Stimulated activated naive CD4-positive, alpha-beta T cell treated with Interleukin-2 at 50 U/mL for 16 hours (primary cell): Measurements from ENCODE around the gene SRGAP1.
"Not testable (repeated sequence)": the region's sequence is repeated elsewhere in the genome, so short reads cannot be mapped to it uniquely, and the experiment has no call there.

Experiments
- DNase-seq: peaks from one replicate; lab custom pipeline; 2025; lab: John Stamatoyannopoulos, UW

SRGAP1 gene

DNA sequence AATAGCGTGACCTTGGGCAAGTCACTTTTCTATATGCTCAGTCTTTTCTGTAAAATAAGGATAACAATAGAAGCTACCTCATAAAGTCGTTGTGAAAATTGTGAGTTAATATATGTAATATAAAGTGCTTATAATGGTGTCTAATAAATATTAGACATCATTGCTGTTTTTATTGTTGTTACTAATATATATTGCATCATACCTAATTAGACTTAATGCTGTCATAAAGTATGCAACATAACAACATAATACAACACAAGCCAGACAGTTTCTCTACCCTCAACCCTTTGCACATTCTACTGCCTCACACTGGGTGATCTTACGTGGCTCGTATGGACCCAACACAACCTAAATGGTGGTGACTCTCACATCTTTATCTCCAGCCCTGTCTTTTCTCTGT lies 240.7 kb downstream of the SRGAP1 start:
- DNase-seq = no peak

DNA sequence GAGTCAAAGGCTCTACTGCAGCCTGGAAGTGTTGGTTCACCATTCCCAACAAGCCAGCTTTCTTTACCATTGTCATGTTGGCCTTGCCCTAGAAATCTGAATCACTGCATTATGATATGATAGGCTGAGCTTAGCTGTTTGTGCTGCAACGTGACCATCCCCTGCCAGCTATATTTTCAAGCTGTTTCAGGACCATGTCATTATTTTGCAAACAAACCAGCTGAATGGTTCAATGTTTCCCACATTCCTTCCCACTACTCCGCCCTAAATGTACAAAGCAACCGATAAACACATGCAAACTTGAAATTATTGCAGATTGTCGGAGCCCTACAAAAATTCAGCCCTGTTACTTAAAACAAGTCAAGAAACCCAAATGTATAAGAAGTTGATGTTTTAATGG lies 241.5 kb downstream of the SRGAP1 start:
- DNase-seq = no peak

- DNase-seq = no peak
Measured at GRCh38 chr12:64086946-64087345, 242.4 kb downstream of the SRGAP1 start.

- no peak for DNase-seq
Measured at GRCh38 chr12:64087761-64088160, 243.3 kb downstream of the SRGAP1 start.

DNA sequence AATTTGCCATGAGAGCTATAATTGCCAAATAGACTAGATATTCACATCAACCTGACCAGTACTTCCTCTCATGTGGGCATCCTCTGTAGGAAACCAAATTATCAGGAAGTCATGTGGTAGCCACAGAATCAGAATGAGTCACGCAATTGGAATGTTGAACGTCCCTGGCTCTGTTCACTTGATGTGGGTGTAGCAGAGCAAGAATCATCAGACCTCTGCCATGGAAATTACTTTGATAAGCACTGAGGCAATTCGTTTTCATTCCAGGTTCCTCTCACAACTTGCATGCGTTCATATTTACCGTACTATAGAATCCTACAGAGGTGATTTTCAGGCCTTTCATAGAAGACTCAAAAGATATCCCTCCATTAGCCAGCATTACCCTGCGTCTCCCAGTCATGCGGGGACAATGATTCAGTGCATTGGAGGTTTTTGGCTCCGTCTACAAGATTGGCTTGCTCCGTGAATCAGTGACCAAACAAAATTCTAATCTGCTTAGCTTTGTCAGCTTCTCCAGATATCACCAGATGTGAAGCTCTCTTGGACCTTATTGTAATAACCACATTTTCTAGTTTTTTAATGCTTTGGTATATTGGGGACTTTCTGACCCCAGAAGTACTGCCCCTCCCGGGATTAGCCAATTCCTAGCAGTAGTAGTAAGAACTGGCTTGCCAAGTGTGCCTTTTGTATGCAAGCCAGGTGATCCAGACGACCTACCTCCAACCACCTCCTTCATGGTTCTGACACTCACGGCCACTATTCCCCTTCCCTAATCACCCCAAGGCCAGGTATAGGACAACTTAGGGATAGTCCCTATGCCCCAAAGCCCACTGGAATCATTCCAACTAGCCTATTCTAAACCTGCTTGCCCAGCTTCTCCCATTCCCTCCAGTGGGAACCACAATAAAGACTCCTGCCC lies 244.2 kb downstream of the SRGAP1 start:
- no peak for DNase-seq

DNA sequence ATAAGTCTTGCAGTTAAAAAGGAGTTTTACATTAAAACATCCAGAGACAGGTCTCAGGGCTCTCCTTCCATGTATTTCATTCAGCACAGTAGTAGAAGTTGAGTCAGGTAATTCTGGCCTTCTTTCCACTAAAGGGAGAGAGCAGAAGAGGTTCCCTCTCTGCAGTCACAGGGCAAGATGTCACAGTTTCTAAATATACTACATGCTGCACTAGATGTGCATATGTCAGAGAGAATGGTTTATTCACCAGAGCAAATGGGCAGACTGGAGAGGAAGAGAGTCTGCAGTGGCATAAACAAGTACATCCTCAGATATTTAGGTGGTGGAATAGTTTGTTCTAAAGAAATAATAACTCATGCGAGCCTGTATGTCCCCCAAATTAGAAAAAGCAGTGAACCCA lies 245.5 kb downstream of the SRGAP1 start:
- no peak for DNase-seq

DNA sequence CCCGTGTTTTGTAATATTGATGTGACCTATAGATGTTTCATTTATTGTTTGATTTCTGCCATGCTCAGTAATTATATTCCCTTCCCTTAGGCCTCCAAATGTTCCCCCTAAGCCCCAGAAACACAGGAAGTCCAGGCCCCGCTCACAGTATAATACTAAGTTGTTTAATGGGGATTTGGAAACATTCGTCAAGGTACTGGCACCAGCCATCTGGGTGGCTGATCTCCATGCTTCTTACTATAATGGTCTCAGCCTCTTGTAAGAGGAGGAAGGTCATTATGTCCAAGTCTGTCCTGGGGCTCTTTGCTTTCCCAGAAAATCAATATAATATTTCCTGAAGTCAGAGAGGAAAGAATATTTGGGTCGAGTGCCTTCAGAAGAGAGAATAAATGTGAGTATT lies 246.7 kb downstream of the SRGAP1 start:
- DNase-seq = no peak

- DNase-seq = no peak
Measured at GRCh38 chr12:64092507-64093196, 248.2 kb downstream of the SRGAP1 start.

DNA sequence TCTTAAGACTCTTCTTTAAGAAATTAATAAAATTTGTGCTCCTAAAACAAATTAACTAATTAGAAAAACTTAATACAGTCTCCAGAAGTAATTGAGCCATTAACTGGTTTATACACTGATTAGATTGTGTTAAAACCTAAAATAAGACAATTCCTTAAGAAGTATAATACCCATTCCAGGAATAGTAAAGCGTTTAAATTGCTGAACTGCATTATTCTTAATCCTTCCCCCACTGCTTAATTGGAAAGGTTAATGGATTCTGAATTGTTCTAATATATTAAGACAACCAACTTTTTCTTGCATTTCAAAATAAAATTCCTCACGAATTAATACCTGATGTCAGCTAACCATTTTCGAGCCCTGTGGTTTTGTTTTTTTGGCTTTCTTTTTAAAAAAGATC lies 249.2 kb downstream of the SRGAP1 start:
- DNase-seq = no peak

GRCh38 chr12:64097366-64098105 lies 253.0 kb downstream of the SRGAP1 start:
- no peak for DNase-seq

GRCh38 chr12:64098709-64099354 lies 254.3 kb downstream of the SRGAP1 start:
- DNase-seq = no peak

DNA sequence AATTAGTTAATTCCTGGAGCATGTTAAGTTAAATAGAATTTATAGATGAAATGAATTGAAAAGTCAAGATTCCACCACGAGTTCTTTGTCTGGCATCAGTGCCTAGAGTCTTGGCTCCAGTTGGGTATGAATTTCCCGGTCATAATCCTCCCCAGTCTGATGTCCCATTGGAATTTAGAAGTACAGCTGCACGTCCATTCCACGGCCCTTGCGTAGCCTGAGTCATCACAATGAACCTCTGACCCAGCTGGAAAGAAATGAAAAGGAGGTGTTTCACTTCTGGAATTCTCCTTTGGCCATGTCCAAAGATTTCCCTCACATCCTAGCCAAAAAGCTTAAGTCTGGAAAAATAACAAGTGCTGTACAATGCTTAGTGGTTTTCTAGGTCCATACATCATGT lies 254.9 kb downstream of the SRGAP1 start:
- no peak for DNase-seq

GRCh38 chr12:64102339-64102738 lies 257.8 kb downstream of the SRGAP1 start:
- no peak for DNase-seq

GRCh38 chr12:64103825-64104740 lies 259.6 kb downstream of the SRGAP1 start:
- no peak for DNase-seq

- no peak for DNase-seq
Measured at GRCh38 chr12:64105026-64105425, 260.5 kb downstream of the SRGAP1 start.

DNA sequence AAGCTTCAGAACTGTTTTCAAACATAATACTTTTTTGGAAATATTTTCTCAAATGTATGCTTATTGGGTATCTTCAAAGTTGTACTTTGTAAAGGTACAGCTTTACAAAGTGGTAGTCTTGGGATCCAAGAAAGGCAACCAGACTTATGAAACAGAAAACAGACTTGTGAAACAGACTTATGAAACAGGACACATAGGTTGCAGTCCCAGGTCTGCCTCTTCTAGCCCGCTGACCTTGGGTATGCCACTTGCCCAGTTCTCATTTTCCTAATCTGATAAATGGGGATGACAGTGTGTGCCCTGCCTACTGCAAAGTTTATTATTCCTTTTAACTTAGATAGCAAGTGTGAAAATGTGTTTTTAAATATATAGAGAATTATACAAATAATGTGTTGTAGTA lies 263.3 kb downstream of the SRGAP1 start:
- no peak for DNase-seq

GRCh38 chr12:64109706-64110105 lies 265.2 kb downstream of the SRGAP1 start:
- no peak for DNase-seq

DNA sequence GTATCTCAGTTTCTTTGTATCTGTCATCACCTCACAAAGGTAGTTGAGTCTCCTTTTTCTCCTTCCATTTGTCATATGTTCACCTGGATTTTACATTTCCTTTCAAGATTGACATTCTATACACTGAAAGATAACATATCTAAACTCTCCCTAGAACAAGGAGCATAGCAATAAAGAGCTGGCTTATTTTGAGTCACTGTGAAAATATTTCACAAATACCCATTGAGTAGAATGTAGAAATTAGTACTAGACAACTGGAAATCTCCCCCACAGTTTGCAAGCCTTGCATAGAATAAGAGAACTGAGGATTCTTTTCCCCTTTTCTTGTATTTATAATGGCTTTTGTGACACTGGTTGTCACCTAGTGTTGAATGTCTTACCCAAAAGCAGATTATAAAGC lies 266.4 kb downstream of the SRGAP1 start:
- no peak for DNase-seq

GRCh38 chr12:64116969-64117368 lies 272.5 kb downstream of the SRGAP1 start:
- DNase-seq = no peak

DNA sequence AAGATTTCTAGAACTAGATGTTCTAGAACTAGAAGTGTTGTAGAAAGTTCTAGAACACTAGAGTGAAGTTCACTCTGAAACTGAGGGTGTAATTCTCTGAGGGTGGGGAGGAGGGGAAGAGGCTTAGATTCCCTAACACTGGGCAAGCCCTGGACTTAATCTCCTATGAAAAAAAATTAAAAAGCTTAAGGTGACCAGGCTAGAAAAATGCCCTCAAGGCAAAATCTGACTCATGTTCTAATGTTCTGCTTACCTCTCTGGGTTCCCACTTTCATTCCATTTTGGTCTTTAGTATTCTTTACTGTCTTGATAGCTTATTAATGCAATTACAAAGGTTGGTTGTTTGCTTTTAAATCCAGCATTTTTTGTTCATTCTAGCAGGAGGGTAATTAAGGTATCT lies 276.1 kb downstream of the SRGAP1 start:
- no peak for DNase-seq

DNA sequence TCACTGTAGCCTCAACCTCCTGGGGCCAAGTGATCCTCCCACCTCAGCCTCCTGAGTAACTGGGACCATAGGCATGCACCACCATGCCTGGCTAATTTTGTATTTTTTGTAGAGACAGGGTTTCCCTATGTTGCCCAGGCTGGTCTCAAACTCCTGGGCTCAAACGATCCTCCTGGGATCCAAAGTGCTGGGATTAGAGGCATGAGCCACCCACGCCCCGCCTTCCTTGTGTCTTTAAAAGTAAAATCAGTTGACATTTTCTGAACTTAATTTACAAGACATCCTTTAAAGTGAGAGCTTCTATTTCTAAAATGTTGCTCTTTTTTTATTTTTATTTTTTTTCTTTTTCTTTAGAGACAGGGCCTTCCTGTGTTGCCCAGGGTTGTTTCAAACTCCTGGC lies 276.6 kb downstream of the SRGAP1 start:
- DNase-seq = not testable (repeated sequence)
